Measurements from ENCODE around the gene PREX1. TPM values are rescaled to one million over a fixed set of nuclear protein-coding genes. Genes with fewer than 3 reads are reported as not detected.

PREX1 gene
- total and polyA plus RNA-seq, 2 of the 4 experiments (the other 2 are of a cell fraction) = 0.67 to 0.72 TPM

- Histone ChIP-seq H3K56ac (ENCODE audit: extremely low read depth, insufficient read depth, low read length) (no peak overlapping the region), H2BK5ac (ENCODE audit: low read depth, low read length, poor library complexity, severe bottlenecking) (no peak overlapping the region), H4K5ac (ENCODE audit: low read depth, low read length) (no peak overlapping the region), H3K4ac (ENCODE audit: low read depth, low read length) (no peak overlapping the region), H2BK20ac (ENCODE audit: low read depth, low read length) (no peak overlapping the region), H2AK9ac (replicated peaks; ENCODE audit: low read depth, low read length, poor library complexity) (no peak overlapping the region), H2AFZ (replicated peaks; ENCODE audit: low read length, poor library complexity) (no peak overlapping the region), H3K27ac (ENCODE audit: insufficient read depth, low read length) (no peak overlapping the region), H2BK120ac (ENCODE audit: low read depth, low read length) (no peak overlapping the region), H2AK5ac (ENCODE audit: low read depth, low read length) (no peak overlapping the region), H3K18ac (ENCODE audit: low read depth, low read length) (no peak overlapping the region), H3K4me2 (ENCODE audit: low read depth, low read length) (no peak overlapping the region), H3K14ac (replicated peaks; ENCODE audit: low read depth, low read length) (no peak overlapping the region), H3K36me3 (ENCODE audit: control insufficient read depth, insufficient read depth, low read length) (no peaks in the 10 kb centered on the region), H3K4me1 (ENCODE audit: control insufficient read depth, insufficient read depth, low read length) (no peaks in the 10 kb centered on the region; the same call in 1 of the 2 replicates), H4K20me1 (ENCODE audit: insufficient read depth, low read length) (no peaks in the 10 kb centered on the region), H2BK15ac (ENCODE audit: low read depth, low read length) (no peak overlapping the region), H3K9me1 (ENCODE audit: insufficient read depth, low read length) (no peaks in the 10 kb centered on the region; the same call in 1 of the 2 replicates), H3K9me3 (ENCODE audit: control insufficient read depth, insufficient read depth, low read length) (no peaks in the 10 kb centered on the region), H3K9ac (ENCODE audit: low read depth, low read length) (no peak overlapping the region), H4K8ac (ENCODE audit: low read depth in 2 of 2, low read length in 2 of 2) (no peak overlapping the region), H3K27me3 (ENCODE audit: control insufficient read depth, insufficient read depth, low read length) (peaks cover 5% of the 10 kb centered on the region), H3K23ac (ENCODE audit: low read depth, low read length) (no peak overlapping the region), H3K79me1 (ENCODE audit: low read depth in 1 of 2, low read length in 2 of 2) (no peaks in the 10 kb centered on the region), H3K4me3 (ENCODE audit: insufficient read depth, low read depth, low read length) (no peak overlapping the region), H4K91ac (ENCODE audit: insufficient read depth, low read depth, low read length) (no peak overlapping the region)
- BruUV-seq (replicated peaks) = no TSS peak
- CTCF ChIA-PET = no interaction called here
- POLR2A ChIA-PET (ENCODE audit: unreplicated experiment) = interaction anchor here (0.6 kb wide), 1 partner anchor 364 kb away, joined by 7 read pairs; no protein-coding TSS in a partner anchor
- no peak for DNase-seq
- WGBS, 2 experiments (ENCODE audit: extremely low coverage in 2 of 2, insufficient read length in 1 of 2) = no CpG with 5 or more reads among the region's 4 CpGs
- ATAC-seq (ENCODE audit: low read depth) = no peak
- intact Hi-C loops (cut with micrococcal nuclease) (no loop called here), dilution Hi-C loops (cut with HindIII; ENCODE audit: low sequenced_read_pairs, unreplicated experiment) (no loop called here), in situ Hi-C loops (cut with MboI; ENCODE audit: low sequenced_read_pairs) (loop anchor here (25.0 kb wide), 1 partner anchor 105 kb away; no protein-coding TSS in a partner anchor)
- TF ChIP-seq BHLHE40 (IDR thresholded peaks at IDR 0.05; ENCODE audit: low read depth, low read length) (no peak), NFE2L2 (IDR thresholded peaks at IDR 0.05; ENCODE audit: low read depth, low read length) (no peak), SMC3 (IDR thresholded peaks at IDR 0.05; ENCODE audit: low read depth, low read length) (no peak), CTCF (conservative IDR thresholded peaks at IDR 0.05; ENCODE audit: low read depth, low read length) (no peak), FOS (IDR thresholded peaks at IDR 0.05; ENCODE audit: low read depth, low read length) (no peak), MAZ (IDR thresholded peaks at IDR 0.05; ENCODE audit: borderline replicate concordance, low read depth, low read length) (no peak), POLR2A (IDR thresholded peaks at IDR 0.05; ENCODE audit: low read depth, low read length) (no peak), MXI1 (IDR thresholded peaks at IDR 0.05; ENCODE audit: borderline replicate concordance, low read depth, low read length) (no peak), ELK1 (IDR thresholded peaks at IDR 0.05; ENCODE audit: borderline replicate concordance, low read depth, low read length) (no peak), CEBPB (IDR thresholded peaks at IDR 0.05; ENCODE audit: low read depth, low read length) (no peak), RCOR1 (IDR thresholded peaks at IDR 0.05; ENCODE audit: insufficient replicate concordance, low read length) (no peak), RFX5 (IDR thresholded peaks at IDR 0.05; ENCODE audit: low read depth, low read length) (no peak), CHD1 (IDR thresholded peaks at IDR 0.05; ENCODE audit: low read depth, low read length) (no peak), USF2 (IDR thresholded peaks at IDR 0.05; ENCODE audit: low read depth, low read length) (no peak), MAFK (IDR thresholded peaks at IDR 0.05; ENCODE audit: low read depth, low read length) (no peak), RAD21 (IDR thresholded peaks at IDR 0.05; ENCODE audit: low read length) (no peak)
Observed at GRCh38 chr20:48782053-48782452, 45.7 kb downstream of the PREX1 start.
